ENCODE results near the gene TRIP13. TPM values are rescaled to one million over a fixed set of nuclear protein-coding genes. Genes with fewer than 3 reads are reported as not detected.
"Not testable (repeated sequence)": the region's sequence is repeated elsewhere in the genome, so short reads cannot be mapped to it uniquely, and the experiment has no call there.

Gene TRIP13
- total RNA-seq, 2 experiments from 2014 or later, result 33.4 to 38.6 TPM

DNA sequence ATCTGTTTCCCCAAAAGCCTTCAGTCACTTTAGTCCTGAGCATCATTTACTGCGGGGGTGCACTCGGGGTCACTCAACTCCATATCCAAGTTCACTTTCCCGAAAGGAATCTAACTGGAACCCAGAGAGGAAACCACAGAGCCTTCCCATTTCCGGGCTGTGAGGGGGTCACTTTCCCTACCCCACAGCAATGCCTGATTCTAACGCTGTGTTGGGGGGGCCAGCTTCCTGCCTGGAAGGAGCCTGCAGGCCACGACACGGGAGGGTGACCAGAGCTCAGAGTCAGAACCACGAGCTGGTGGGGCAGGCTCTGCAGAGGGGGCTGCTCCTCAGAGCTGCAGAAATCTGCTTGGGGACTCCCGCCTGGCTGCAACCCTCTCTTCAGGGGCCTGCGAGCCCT is 20.4 kb upstream of the TRIP13 start:
- H3K4me3 Mint-ChIP-seq, result no peak overlapping the region
- H3K4me1 Mint-ChIP-seq, result no peaks in the 10 kb centered on the region
- no peak overlapping the region for H3K27ac Mint-ChIP-seq
- ChIA-PET CTCF (no interaction called here), POLR2A (no interaction called here)
- H3K36me3 Mint-ChIP-seq (ENCODE audit: low read depth), result peaks cover 58% of the 10 kb centered on the region
- DNase-seq, result no peak
- H3K9me3 Mint-ChIP-seq, result no peaks in the 10 kb centered on the region
- H3K27me3 Mint-ChIP-seq, result no peaks in the 10 kb centered on the region

DNA sequence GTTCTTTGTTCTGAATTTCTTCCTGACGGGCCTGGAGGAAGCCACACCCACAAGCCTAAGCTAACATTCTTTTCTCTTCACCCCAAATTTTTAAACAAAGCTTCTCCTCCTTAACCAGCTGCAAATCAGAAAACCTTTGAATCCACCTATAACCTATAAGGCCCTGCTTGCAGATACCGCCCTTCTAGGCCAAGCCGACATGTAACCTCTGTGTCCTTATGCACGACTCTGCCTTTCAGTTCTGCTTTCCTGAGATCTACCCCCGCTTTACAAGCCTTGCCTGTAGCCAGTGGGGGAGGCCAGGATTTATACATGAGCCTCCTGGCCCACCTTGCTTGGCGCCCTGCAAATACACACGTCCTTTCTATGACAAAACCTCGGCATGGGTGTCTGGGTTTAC is 19.4 kb upstream of the TRIP13 start:
- POLR2A ChIA-PET, result no interaction called here
- H3K36me3 Mint-ChIP-seq (ENCODE audit: low read depth), result peaks cover 55% of the 10 kb centered on the region
- H3K9me3 Mint-ChIP-seq, result no peaks in the 10 kb centered on the region
- DNase-seq, result no peak
- H3K27ac Mint-ChIP-seq, result no peak overlapping the region
- no peak overlapping the region for H3K4me3 Mint-ChIP-seq
- CTCF ChIA-PET, result no interaction called here
- H3K4me1 Mint-ChIP-seq, result no peaks in the 10 kb centered on the region
- no peaks in the 10 kb centered on the region for H3K27me3 Mint-ChIP-seq

GRCh38 chr5:875931-876330 is 16.8 kb upstream of the TRIP13 start:
- H3K4me3 Mint-ChIP-seq, result no peak overlapping the region
- POLR2A ChIA-PET, result no interaction called here
- CTCF ChIA-PET, result no interaction called here
- peaks cover 41% of the 10 kb centered on the region for H3K36me3 Mint-ChIP-seq (ENCODE audit: low read depth)
- no peaks in the 10 kb centered on the region for H3K9me3 Mint-ChIP-seq
- H3K4me1 Mint-ChIP-seq, result no peaks in the 10 kb centered on the region
- H3K27me3 Mint-ChIP-seq, result no peaks in the 10 kb centered on the region
- no peak for DNase-seq
- H3K27ac Mint-ChIP-seq, result no peak overlapping the region

- ChIA-PET CTCF (no interaction called here), POLR2A (no interaction called here)
- Mint-ChIP-seq H3K27ac (no peak overlapping the region), H3K4me3 (no peak overlapping the region), H3K27me3 (no peaks in the 10 kb centered on the region), H3K4me1 (peaks cover 3% of the 10 kb centered on the region), H3K9me3 (no peaks in the 10 kb centered on the region), H3K36me3 (ENCODE audit: low read depth) (peaks cover 42% of the 10 kb centered on the region)
- no peak for DNase-seq
Measured at GRCh38 chr5:876398-877365, 16.0 kb upstream of the TRIP13 start.

DNA sequence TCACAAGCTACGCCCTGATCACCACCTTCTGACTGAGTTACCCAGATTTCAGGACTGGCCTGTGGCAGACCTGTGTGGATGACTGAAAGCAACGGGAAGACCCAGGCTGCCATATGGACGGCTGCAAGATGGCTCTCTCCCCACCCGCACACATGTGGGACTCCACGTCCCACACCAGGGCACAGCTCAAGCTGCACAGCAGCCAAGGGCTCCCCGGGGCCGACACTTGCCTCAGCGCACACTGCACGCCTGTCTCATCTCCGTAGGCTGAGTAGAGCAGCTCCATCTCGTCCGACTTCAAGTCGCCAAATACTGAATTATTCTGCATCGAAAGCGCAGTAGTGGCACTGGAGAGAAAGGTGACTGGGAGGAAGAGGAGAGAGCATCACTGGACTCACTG is 14.6 kb upstream of the TRIP13 start:
- H3K4me1 Mint-ChIP-seq, result peaks cover 17% of the 10 kb centered on the region
- CTCF ChIA-PET, result no interaction called here
- no peak for DNase-seq
- no peaks in the 10 kb centered on the region for H3K27me3 Mint-ChIP-seq
- peaks cover 12% of the 10 kb centered on the region for H3K9me3 Mint-ChIP-seq
- POLR2A ChIA-PET, result no interaction called here
- no peak overlapping the region for H3K4me3 Mint-ChIP-seq
- H3K36me3 Mint-ChIP-seq (ENCODE audit: low read depth), result peaks cover 51% of the 10 kb centered on the region
- no peak overlapping the region for H3K27ac Mint-ChIP-seq

DNA sequence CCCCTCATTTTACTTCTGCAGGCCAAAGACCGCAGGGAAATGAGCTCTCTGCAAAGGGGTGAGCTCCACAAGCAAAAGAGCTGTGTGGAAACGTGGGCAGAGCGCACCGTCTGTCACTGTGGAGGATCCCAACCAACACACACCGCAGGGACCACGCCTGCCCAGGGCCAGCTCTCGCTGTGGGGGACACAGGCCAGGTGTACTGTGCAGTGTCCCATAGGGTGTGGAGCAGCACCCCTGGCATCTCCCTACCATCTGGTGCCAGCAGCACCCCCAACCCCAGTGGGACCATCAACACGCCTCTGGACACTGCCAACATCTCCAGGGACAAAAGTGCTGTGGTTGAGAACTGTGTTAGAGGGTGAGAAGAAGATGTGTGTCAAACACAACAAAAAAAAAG is 14.0 kb upstream of the TRIP13 start:
- DNase-seq, H3K4me3 Mint-ChIP-seq, CTCF ChIA-PET, H3K27ac Mint-ChIP-seq, POLR2A ChIA-PET, H3K27me3 Mint-ChIP-seq: not testable (repeated sequence)
- Mint-ChIP-seq H3K9me3 (peaks cover 15% of the 10 kb centered on the region), H3K4me1 (peaks cover 17% of the 10 kb centered on the region), H3K36me3 (ENCODE audit: low read depth) (peaks cover 55% of the 10 kb centered on the region)

DNA sequence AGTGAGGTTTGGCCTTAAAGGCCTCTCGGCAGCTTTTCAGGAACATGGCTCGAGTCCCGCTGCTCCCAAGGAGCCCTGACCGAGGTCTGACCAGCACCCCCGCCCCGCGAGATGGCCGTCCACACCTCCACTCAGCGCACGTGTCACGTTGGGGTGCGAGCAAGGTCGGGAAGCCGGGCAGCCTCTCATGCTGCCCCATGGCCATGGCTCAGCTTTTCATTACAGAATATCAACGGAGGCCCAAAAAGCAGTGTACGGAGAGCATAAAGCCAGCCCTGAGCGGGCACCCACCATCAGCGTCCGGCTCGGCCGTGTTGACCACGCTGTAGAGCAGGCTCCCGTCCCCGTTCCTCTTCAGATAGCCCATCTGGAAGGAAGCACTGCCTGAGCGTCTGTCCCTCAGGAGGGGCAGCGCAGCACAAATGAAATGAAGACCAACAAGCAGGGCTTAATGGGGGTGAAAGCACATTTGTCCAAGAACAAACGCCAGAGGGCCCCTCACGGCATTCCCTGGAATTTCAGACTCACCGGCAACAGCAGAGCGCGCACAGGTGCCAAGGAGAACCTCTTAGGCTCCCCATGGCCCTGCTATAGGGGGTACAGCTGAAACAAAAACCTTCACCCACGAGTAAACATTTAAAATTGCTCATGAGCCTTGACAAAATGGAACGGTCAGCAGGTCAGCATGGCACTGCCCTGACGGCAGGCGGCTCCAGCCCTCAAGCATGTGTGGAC is 11.7 kb upstream of the TRIP13 start:
- no peak overlapping the region for H3K27ac Mint-ChIP-seq
- POLR2A ChIA-PET, result no interaction called here
- H3K4me1 Mint-ChIP-seq, result peaks cover 17% of the 10 kb centered on the region
- no peaks in the 10 kb centered on the region for H3K27me3 Mint-ChIP-seq
- no peak for DNase-seq
- CTCF ChIA-PET, result interaction anchor here (1.2 kb wide), 1 partner anchor 9 kb away, joined by 4 read pairs; no protein-coding TSS in a partner anchor
- peaks cover 15% of the 10 kb centered on the region for H3K9me3 Mint-ChIP-seq
- no peak overlapping the region for H3K4me3 Mint-ChIP-seq
- H3K36me3 Mint-ChIP-seq (ENCODE audit: low read depth), result peaks cover 63% of the 10 kb centered on the region

GRCh38 chr5:881551-881935 is 11.1 kb upstream of the TRIP13 start:
- H3K27me3 Mint-ChIP-seq, result no peaks in the 10 kb centered on the region

GRCh38 chr5:882253-883183 is 10.2 kb upstream of the TRIP13 start:
- peaks cover 17% of the 10 kb centered on the region for H3K4me1 Mint-ChIP-seq
- ChIA-PET POLR2A (no interaction called here), CTCF (no interaction called here)
- peaks cover 15% of the 10 kb centered on the region for H3K9me3 Mint-ChIP-seq
- peak overlapping the region; percentile 41 for H3K4me3 Mint-ChIP-seq
- peaks cover 74% of the 10 kb centered on the region for H3K36me3 Mint-ChIP-seq (ENCODE audit: low read depth)
- no peak for DNase-seq
- peak overlapping the region; percentile 83 for H3K27ac Mint-ChIP-seq
- H3K27me3 Mint-ChIP-seq, result no peaks in the 10 kb centered on the region

More at GRCh38 chr5:881551-881935, 11.1 kb upstream of the TRIP13 start:
- POLR2A ChIA-PET, result no interaction called here
- DNase-seq, result no peak
- H3K4me1 Mint-ChIP-seq, result peaks cover 17% of the 10 kb centered on the region
- H3K4me3 Mint-ChIP-seq, result no peak overlapping the region
- peaks cover 69% of the 10 kb centered on the region for H3K36me3 Mint-ChIP-seq (ENCODE audit: low read depth)
- CTCF ChIA-PET, result interaction anchor here (1.2 kb wide), 1 partner anchor 8 kb away, joined by 4 read pairs; no protein-coding TSS in a partner anchor
- peaks cover 15% of the 10 kb centered on the region for H3K9me3 Mint-ChIP-seq
- H3K27ac Mint-ChIP-seq, result no peak overlapping the region

DNA sequence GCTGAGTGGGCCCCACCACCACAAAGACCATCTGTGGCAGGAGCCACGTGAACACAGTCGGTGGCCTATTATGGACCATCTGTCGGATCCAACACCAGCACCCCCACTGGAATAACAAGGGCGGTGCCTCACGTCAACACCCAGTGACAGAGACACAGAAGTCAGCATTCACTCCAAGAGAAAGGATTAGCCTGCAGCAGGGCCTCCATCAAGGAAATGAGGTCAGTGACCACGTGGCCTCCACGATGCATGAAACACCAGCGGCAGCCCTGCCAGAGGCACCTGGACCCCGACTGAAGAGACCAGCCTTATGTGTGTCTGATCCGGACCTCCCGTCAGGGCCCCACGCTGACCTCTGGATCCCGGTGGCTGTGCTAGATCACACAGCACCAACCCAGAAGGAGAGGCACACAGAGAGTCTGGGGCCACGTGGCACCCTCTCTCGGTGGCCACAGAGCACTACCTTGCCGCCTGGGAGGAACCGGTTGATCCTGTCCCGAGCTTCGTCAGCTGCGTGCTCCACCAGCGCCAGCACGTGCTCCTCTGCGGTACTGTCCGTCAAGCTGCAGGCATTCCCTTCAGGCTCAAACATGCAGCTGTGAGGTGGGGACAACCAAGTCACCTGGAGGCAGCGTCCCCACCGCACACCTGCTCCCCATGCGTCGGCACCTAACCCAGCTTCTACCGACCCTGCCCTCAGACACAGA is 9.1 kb upstream of the TRIP13 start:
- peaks cover 79% of the 10 kb centered on the region for H3K36me3 Mint-ChIP-seq (ENCODE audit: low read depth)
- POLR2A ChIA-PET, result no interaction called here
- H3K4me1 Mint-ChIP-seq, result peaks cover 26% of the 10 kb centered on the region
- H3K4me3 Mint-ChIP-seq, result no peak overlapping the region
- H3K9me3 Mint-ChIP-seq, result peaks cover 15% of the 10 kb centered on the region
- no peak for DNase-seq
- H3K27me3 Mint-ChIP-seq, result no peaks in the 10 kb centered on the region
- CTCF ChIA-PET, result no interaction called here
- peak overlapping the region; percentile 83 for H3K27ac Mint-ChIP-seq

- peaks cover 15% of the 10 kb centered on the region for H3K9me3 Mint-ChIP-seq
- H3K27me3 Mint-ChIP-seq, result no peaks in the 10 kb centered on the region
- ChIA-PET POLR2A (no interaction called here), CTCF (no interaction called here)
- H3K4me1 Mint-ChIP-seq, result peaks cover 31% of the 10 kb centered on the region
- peaks cover 88% of the 10 kb centered on the region for H3K36me3 Mint-ChIP-seq (ENCODE audit: low read depth)
- H3K4me3 Mint-ChIP-seq, result no peak overlapping the region
- DNase-seq, result no peak
- H3K27ac Mint-ChIP-seq, result no peak overlapping the region
Measured at GRCh38 chr5:884345-885126, 8.1 kb upstream of the TRIP13 start.

GRCh38 chr5:885127-885442 is 7.6 kb upstream of the TRIP13 start:
- Mint-ChIP-seq H3K4me3 (no peak overlapping the region), H3K4me1 (peaks cover 33% of the 10 kb centered on the region), H3K36me3 (ENCODE audit: low read depth) (peaks cover 90% of the 10 kb centered on the region), H3K9me3 (peaks cover 15% of the 10 kb centered on the region), H3K27ac (no peak overlapping the region), H3K27me3 (no peaks in the 10 kb centered on the region)
- POLR2A ChIA-PET, result no interaction called here
- no peak for DNase-seq
- CTCF ChIA-PET, result no interaction called here

All from activated CD4-positive, alpha-beta T cell treated with anti-CD3 and anti-CD28 coated beads, Interleukin-2, amount 10 ng/mL, durations not matched to agents 7 days and 5 days (primary cell).